HPDE6-E6E7 (cell line): Measurements from ENCODE around the gene TAF11.
"Not testable (repeated sequence)": the region's sequence is repeated elsewhere in the genome, so short reads cannot be mapped to it uniquely, and the experiment has no call there.

Source experiments
- DNase-seq: peaks from one replicate; pipeline ENCODE4 v3.0.0; 2011; ENCODE audit warnings: missing footprints; ENCODE audit errors: extremely low spot score

TAF11 gene

DNA sequence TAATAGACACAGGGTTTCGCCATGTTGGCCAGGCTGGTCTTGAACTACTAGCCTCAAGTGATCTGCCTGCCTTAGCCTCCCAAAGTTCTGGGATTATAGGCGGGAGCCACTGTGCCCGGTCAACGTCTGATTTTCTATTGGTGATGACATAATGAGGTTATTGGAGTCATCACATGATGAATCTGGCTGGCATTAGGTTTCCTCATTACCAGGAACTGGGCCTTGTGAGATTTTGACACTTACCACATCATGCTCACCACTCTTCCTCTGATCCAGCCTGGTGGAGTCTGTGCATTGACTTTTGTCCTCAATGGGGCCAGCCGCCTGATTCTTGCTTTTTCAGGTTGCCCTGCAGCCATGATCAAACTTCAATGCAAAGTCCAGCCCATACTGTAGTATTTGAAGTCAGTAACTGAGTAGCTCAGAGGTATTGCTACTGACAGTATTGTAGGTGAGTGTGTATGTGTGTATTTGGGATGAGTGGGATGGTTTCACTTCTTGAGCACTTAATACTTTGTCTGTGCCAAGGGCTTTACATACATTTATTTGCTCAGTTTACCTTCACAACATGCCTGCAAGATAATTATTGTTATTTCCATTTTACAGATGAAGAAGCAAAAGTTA lies 17.3 kb upstream of the TAF11 start:
- DNase-seq, result no peak

DNA sequence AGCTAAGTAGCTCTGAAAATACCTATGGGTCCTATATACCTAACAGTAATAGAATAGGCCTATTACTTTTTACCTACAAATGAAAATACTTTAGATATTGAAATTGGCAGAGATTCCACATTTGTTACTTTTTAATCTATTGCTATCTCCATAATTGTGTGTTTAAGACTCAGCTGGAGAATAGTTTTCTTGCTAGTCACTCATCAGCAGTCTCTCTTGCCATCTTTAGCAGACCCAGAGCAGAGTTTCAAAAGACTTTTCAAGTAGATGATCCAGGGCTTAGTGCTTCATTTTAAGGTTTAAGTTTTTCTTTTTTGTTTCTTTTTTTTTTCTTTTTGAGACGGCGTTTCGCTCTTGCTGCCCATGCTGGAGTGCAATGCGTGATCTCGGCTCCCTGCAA lies 14.1 kb upstream of the TAF11 start:
- DNase-seq, result no peak

DNA sequence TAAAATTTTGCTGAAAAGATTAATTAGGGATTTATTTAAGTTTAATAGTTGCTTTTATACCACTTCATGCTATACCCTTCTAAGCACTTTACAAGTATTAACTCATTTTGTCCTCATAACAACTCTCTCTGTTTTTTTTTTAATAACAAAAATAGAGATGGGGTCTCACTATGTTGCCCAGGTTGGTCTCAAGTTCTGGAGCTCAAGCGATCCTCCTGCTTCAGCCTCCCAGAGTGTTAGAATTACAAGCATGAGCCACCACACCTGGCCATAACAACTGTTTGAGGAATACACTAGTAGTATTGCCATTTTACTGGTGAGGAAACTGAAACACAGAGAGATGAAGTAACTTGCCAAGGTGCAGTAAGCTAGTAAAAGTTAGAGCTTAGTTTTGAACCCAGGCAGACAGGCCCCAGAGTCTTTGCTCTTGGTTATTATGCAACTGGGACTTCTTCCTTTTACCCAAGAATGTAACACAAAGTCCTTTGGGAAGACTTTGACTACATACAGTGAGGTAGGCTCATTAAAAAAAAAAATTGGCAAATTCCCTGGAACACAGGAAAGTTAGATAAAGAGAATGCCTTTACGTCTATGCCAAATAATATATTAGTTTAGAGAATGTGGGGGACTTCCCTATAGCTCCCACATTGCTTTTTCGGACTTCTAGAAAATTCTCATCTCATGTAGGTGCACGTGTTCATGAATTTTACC lies 12.6 kb upstream of the TAF11 start:
- DNase-seq, result no peak

DNA sequence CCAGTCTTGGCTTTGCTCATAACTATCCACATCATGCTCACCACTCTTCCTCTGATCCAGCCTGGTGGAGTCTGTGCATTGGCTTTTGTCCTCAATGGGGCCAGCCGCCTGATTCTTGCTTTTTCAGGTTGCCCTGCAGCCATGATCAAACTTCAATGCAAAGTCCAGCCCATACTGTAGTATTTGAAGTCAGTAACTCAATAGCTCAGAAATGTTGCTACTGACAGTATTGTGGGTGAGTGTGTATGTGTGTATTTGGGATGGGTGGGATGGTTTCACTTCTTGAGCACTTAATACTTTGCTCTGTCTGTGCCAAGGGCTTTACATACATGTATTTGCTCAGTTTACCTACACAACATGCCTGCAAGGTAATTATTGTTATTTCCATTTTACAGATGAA lies 11.9 kb upstream of the TAF11 start:
- not testable (repeated sequence) for DNase-seq

DNA sequence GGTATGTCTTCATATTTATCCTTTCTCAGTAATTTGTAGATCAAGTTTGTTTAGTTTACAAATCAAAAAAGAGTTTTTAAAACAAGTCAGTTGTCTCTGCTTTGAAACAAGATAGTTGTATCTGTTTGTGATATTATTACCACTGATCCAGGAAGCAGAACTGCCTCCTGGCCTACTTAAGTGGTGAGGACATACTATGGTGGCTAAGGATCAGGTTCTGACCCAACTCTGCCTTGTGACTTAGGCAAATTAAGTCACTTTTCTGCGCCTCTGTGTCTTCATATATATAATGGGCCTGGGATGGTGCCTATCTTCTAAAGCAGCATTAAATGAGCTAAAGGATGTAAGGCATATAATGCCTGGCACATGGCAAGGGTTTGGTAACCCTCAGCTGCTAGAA lies 9.9 kb upstream of the TAF11 start:
- DNase-seq, result no peak

DNA sequence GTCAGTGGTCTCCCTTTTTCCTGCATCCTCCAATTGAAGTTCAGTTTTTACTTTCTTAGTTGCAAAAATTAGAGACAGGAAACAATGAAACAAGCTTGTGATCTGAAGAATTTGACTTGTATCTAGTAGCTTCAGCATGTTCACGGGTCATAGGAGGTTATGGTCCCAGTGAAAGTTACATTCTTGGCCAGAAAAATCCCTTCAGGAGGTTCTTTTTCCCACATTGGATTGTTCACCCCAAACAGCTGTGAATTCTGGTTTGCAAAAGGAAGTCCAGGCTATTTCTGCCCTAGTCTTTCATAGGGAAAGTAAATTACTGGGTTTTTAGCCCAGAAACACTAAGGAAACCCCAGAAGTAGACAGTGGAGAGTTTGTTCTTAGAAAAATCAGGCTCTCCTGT lies 9.3 kb upstream of the TAF11 start:
- no peak for DNase-seq

DNA sequence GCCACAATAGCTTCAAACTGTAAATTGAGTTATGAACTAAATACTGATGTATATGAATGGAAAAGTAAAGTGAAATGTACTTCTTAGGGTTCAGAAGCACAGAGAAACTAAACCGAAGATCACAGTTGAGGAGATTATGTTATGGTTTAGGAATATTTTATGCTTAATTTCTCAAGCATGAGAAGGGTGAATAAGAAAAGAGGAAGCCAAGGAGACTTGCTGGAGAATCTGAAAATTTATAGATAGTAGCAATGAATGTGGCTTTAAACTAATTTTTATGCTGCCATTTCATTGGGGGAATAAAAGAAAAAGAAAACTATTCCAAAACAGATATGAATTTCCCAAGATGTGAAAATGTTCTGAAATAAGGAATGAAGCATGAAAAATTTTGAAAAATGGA lies 6.9 kb upstream of the TAF11 start:
- DNase-seq, result no peak

DNA sequence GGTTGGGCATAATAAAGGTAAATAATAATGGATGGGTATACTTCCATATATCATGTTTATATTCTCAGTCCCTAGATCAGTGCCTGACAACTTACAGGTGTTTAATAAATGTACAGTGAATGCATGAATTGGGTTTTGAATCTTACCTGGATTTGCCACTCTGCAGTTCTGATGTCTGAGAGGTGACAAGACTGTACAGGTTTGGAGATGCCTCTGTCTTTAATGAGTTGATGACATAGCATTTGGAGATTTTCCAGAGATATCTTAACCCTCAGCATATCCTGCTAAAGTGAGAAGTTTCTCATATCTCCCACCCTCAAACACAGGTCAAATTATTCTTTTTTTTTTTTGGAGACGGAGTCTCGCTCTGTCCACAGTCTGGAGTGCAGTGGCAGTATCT lies 3.5 kb upstream of the TAF11 start:
- no peak for DNase-seq

DNA sequence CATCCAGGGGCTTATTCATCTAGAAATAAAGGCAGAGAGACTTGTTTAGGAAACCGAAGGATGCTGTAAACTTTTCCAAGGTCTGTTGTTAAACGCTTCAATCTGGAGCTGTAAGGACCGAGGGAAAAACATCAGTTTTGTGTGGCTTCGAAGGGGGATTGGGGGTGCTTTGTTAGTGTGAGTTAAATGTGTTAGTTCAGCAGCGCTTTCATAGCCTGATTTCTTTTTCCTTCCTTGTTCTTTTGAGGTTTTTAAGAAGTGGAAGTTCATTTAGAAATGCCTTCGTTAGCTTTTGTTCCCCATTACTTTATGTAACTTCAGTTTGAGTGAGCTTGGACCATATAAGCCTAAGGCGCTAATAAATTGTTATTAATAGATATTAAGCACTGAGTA lies 2.7 kb upstream of the TAF11 start:
- no peak for DNase-seq

DNA sequence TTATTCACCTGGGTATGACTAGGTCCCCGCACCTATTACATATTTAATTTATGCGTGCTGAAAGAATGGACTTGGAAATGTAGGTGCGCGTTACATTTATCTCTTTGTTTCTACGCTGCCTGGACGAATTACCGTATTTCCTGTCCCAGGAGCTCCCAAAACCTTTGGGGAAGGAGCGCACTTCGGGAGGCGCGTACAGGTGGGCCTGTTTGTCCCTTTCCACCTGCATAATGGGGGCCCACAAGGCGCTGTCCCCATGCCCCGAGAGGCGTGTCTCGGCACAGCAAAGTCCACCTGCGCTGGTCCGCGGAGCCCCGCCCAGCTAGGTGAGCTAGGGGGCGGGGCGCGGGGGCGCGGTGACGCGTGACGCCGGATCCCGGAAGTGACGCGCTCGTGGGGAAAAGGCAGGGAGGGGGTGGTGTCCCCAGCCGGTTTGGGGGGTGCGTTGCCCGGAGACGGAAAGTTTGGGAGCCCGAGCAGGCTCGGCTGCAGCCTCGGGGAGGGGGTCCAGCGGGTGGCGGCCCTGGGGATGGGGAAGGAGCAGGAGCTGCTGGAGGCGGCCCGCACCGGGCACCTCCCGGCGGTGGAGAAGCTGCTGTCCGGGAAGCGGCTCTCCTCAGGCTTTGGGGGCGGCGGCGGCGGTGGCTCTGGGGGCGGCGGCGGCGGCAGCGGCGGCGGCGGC lies 1.2 kb upstream of the TAF11 start, which contains the start of gene ANKS1A:
TSS of gene ANKS1A (plus strand) at position 382 of the 682 bp plus-strand sequence. CDS start at position 530, 148 bp downstream.
- peak; percentile 77 for DNase-seq

DNA sequence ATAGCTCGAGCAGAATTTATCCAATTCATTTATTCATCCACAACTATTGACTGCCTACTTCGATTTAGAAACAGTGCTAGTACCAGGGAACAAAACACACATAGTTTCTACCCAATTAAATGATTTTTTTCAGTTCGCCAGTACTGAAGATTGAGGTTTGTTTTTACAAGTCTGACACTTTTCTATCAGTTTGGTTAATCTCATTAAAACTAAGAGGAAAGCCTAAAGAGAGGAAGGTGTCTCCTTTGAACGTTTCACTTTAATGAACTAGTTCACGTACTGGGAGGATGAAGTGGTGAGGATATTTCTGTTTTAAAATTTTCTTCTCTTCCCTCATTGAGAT lies 643 bp upstream of the TAF11 start:
- no peak for DNase-seq

DNA sequence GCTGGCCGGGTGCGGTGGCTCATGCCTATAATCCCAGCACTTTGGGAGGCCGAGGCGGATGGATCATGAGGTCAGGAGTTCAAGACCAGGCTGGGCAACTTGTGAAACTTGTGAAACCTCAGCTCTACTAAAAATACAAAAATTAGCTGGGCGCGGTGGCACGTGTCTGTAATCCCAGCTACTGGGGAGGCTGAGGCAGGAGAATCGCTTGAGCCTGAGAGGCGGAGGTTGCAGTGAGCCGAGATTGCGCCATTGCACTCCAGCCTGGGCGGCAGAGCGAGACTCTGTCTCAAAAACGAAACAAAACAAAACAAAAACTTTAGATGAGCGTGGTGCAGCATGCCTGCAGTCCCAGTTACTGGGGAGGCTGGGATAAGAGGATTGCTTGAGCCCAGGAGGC lies 2.0 kb downstream of the TAF11 start:
- not testable (repeated sequence) for DNase-seq

DNA sequence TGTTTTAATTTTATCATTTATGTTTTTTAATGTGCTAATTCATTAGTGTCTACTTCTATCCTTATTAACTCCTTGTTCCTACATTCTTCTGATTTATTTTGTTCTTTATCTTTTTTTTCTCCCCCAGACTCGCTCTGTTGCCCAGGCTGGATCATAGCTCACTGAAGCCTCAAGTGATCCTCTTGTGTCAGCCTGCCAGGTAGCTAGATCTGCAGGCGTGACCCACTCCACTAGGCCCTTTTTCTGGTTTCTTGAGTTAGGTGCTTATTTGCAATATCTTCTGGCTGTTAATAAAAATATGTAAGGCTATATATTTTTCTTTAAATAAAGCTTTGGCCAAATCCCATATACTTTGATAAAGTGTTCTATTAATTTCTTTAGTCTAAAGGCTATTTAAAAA lies 2.8 kb downstream of the TAF11 start:
- DNase-seq, result no peak

DNA sequence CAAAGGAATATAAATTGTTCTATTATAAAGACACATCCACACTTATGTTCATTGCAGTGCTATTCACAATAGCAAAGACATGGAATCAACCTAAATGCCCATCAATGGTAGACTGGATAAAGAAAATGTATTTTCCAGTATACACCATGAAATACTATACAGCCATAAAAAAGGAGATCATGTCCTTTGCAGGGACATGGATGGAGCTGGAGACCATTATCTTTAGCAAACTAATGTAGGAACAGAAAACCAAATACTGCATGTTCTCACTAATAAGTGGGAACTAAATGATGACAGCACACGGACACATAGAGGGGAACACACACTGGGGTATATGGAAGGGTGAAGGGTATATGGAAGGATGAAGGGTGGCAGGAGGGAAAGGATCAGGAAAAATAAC lies 3.8 kb downstream of the TAF11 start:
- not testable (repeated sequence) for DNase-seq

DNA sequence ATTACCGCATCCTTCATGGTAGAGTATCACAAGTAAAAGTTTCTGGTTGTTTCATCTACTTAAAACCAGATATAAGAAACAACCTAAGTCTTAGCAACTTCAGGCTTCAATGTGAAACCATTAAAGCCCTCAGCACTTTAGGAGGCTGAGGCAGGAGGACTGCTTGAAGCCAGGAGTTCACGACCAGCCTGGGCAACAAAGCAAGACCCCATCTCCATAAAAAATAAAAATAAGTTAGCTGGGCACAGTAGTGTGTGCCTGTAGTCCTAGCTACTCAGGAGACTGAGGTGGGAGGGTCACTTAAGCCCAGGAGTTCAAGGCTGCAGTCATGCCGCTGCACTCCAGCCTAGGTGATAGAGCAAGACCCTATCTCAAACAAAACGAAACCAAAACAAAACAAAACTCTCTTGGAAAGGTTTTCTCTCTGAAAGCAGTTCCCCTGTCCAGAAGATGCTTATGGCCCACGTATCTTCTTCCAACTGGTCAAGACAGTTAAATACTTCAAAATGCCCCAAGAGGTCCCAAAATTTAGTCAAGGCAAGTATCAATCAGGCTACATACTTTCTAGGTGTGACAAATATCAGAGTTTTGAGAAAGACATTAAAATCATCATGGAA lies 9.9 kb downstream of the TAF11 start:
- no peak for DNase-seq

DNA sequence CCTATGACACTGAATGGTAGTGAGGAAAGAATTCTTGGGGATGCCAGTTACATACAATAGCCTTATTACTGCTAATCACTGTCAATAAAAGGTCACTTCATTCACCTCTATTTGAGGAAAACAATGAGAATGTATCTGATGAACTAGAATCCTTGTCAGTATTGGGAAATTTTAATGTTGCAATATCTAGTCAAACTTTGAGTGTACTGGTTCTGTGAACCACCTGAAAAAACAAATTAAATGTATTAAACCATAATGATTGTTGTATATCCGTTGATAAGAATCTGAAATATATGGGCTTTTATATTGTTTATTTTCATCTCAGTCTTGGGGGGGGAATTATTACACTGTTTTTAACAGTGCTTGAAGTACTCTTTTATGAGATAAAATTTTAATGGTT lies 10.6 kb downstream of the TAF11 start:
- no peak for DNase-seq

DNA sequence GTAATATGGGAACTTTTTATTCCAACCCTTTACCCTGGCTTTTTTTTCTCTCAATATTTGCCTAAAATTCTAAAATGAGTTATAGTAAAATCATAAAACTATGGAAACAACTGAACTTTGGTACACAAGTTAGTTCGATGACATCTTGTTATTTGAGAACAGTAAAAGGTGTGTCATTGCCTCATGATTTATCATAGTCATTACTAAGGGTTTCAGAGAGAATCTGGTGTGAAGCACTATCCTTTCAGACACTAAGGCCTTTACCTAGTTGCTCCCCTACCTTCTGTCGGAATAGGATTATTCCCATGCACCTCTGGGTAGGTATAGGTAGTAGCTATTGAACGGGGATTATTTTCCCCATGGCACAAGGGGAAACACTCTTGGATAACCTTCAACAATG lies 11.4 kb downstream of the TAF11 start:
- no peak for DNase-seq

DNA sequence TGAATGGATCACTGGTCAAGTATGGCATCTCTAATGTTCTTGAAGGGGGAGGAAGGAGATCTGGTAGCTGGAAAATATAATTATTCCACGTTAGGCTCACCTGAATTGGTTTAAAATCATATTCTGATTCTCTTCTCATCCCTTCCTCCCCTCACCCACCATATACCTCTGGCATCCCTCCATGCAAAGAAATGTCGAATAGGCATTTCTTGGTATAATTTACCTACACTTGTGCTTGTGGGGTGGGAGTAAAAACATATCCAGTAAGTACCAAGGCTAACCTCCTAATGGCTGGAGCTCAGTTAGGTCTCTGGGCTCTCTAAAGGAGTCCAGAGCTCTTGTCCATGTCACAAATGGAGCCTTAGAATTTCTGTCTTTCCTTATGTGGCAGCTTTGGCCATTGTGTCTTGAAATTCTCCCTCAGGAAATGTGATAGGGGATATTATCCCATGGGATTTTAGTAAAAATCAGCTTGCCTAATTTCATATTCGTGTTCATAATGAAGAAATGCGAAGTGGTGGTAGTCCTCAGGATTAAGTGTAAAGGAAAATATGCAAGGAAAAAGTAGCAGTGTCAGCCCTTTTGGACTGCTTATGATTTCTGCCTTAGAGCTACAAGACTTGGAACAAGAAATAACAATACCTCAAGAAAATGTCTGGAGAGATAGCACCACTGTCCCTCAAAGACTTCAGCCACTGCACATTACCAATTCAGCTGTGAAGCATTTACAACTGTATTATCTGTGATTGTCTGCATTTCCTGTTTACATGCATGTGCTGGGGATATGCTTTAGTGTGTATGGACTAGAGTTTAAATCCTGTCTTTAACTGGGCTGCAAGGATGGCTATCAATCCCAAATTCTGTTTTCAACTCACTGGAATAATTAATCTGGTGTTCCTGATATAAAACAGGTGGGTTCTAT lies 12.3 kb downstream of the TAF11 start:
- no peak for DNase-seq

DNA sequence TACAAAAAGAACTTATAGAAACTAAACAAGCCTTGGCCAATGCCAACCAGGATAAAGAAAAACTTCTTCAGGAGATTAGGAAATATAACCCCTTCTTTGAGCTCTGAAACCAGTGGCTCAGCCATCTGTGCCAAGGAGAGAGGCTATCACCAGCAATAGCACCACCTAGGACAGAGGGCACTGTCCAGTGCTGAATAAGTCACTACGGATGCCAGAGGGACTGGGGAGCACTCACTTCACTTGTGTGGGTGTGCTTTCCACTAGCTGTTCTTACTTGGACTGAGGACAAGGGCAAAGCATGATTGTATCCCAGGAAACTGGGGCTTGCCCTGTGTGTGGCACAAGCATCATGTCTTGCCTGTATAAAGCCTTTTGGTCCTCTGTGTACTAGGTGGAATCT lies 15.5 kb downstream of the TAF11 start:
- DNase-seq, result no peak

DNA sequence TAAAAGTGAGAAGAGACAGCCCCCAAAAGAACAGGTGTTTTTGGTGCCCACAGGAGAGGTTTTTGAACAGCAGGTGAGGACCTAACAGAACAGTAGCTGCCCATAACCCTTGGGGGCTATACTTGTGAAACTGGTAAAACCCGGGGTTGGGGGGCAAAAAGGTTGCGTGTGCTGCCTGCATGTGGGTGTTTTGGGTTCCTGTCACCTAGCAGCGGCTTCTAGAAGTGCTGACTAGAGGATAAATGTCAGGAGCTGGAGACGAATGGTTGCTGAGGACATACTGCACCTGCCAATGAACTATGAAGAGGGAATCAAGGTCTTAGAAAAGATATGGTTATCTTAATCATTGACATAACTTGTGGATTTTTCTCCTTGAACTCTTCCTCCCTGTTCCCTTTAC lies 16.0 kb downstream of the TAF11 start:
- no peak for DNase-seq

DNA sequence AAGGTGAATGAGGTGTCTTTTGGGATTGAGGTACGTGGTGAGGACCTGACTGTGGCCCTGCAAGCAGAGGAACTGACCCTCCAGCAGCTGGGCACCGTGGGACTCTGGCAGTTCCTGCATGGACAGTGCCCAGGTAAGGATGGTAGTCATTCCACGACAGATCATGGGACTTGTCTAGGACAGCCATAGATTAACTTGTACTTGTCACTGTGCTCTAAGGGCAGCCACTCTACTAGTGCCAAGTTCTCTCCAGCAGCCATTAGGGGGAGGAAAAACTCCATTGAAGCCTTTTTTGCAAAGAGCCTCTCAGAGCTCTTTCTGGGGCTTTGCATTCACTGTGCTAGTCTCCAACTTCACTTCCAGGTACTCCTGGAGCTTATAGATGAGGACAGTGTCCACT lies 20.4 kb downstream of the TAF11 start:
- DNase-seq, result no peak

DNA sequence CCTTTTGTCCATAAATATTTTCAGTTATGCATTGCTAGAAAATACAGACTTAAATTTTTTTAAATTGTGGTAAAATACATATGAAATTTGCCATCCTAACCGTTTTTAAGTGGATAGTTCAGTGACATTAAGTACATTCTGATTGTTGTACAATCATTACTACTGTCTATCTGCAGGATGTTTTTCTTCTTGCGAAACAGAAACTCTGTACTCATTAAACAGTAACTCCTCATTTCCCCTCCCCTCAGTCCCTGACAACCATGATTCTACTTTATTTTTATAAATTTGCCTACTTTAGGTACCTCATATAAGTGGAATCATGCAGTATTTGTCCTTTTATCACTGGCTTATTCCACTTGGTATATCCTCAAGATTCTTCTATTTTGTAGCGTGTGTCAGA lies 21.3 kb downstream of the TAF11 start:
- no peak for DNase-seq
